Thyroid gland (tissue), 4 donors: Measurements from ENCODE around the gene GREB1L.

Experiments
- CTCF ChIP-seq, 6 experiments: fragments of 200-600 bp in 3 of 6; fragments of 450-650 bp in 3 of 6; sonication (generic) in 3 of 6; IDR thresholded peaks; one replicate each; pipeline ENCODE4 v1.5.1; 2016 to 2019; ENCODE audit warnings: antibody characterized with exemption in 6 of 6, mild to moderate bottlenecking in 2 of 6, inconsistent platforms in 1 of 6, moderate library complexity in 1 of 6
- POLR2A ChIP-seq, 2 donors: fragments of 450-650 bp; IDR thresholded peaks; one replicate each; pipeline ENCODE4 v1.6.1; 2017; ENCODE audit warnings: antibody characterized with exemption in 2 of 2, mild to moderate bottlenecking in 2 of 2, moderate library complexity in 1 of 2

- TF ChIP-seq CTCF (IDR thresholded peaks at IDR 0.05) (no peak), POLR2A (IDR thresholded peaks at IDR 0.05) (no peak)
These were observed 211.5 kb downstream of the GREB1L start for GRCh38 chr18:21453511-21453901.
